ENCODE measurements around the gene CHCHD1. TPM values are rescaled to one million over a fixed set of nuclear protein-coding genes. Genes with fewer than 3 reads are reported as not detected.

Gene CHCHD1
- total and polyA plus RNA-seq, 2 experiments from 2014 or later, result 40.6 to 187 TPM

DNA sequence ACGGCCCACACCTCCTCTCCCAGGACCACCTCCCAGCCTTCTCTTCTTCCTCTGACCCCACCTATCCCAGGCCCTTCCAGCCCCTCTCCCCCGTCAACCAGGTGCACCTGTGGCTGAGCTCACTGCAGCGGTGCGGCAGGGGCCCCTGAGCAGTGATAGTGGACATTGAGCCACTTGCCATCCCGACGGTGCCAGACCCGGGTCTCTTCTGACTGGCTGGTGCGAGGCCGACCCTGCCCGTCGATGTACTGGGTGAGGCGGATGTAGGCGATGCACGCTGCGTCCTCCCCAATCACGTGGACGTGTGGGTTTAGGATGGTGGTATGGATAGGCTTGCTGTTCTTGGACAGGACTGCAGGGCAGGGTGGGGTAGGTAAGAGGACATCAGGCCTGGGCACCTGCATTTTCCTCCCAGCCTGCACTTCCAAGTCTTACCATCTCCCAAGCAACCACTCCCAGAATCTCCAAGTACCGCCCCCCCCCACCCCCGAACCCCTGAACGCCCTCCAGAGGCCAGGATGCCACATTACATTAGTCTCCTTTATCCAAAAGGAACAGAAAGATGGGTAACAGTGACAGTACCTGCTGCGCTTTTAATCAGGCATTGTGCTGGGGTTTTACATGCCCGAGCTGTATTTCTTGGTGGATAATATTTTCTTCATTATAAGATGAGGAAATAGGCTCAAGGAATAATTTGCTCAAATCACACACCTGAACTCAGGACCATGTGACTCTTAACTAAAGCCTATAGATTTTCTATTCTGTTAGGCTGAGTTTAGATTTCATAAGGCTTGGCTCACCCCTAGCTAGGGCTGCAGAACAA is 33.3 kb downstream of the CHCHD1 start:
- H3K27me3 Mint-ChIP-seq (ENCODE audit: insufficient read depth, low read depth, poor library complexity), result peaks cover 16% of the 10 kb centered on the region
- Histone ChIP-seq H4K20me1 (replicated peaks; ENCODE audit: insufficient read depth) (peaks cover 12% of the 10 kb centered on the region), H3F3A (replicated peaks; ENCODE audit: low read depth) (0 out of 2 replicates have a peak, but pooled peaks cover 13% of the 10 kb centered on the region), H3K4me2 (no peak overlapping the region), H3K9me2 (ENCODE audit: insufficient read depth) (no peaks in the 10 kb centered on the region), H3K4me3 (no peak overlapping the region), H2AFZ (no peak overlapping the region), H3K27me3 (ENCODE audit: insufficient read depth) (no peaks in the 10 kb centered on the region), H3K27ac (ENCODE audit: low read depth) (no peak overlapping the region), H3K79me2 (replicated peaks; ENCODE audit: insufficient read depth) (no peaks in the 10 kb centered on the region), H3K4me1 (ENCODE audit: insufficient read depth) (peaks cover 6% of the 10 kb centered on the region), H3K36me3 (ENCODE audit: insufficient read depth) (no peaks in the 10 kb centered on the region; the same call in 1 of the 2 replicates)
- TF ChIP-seq, protein P1, sequence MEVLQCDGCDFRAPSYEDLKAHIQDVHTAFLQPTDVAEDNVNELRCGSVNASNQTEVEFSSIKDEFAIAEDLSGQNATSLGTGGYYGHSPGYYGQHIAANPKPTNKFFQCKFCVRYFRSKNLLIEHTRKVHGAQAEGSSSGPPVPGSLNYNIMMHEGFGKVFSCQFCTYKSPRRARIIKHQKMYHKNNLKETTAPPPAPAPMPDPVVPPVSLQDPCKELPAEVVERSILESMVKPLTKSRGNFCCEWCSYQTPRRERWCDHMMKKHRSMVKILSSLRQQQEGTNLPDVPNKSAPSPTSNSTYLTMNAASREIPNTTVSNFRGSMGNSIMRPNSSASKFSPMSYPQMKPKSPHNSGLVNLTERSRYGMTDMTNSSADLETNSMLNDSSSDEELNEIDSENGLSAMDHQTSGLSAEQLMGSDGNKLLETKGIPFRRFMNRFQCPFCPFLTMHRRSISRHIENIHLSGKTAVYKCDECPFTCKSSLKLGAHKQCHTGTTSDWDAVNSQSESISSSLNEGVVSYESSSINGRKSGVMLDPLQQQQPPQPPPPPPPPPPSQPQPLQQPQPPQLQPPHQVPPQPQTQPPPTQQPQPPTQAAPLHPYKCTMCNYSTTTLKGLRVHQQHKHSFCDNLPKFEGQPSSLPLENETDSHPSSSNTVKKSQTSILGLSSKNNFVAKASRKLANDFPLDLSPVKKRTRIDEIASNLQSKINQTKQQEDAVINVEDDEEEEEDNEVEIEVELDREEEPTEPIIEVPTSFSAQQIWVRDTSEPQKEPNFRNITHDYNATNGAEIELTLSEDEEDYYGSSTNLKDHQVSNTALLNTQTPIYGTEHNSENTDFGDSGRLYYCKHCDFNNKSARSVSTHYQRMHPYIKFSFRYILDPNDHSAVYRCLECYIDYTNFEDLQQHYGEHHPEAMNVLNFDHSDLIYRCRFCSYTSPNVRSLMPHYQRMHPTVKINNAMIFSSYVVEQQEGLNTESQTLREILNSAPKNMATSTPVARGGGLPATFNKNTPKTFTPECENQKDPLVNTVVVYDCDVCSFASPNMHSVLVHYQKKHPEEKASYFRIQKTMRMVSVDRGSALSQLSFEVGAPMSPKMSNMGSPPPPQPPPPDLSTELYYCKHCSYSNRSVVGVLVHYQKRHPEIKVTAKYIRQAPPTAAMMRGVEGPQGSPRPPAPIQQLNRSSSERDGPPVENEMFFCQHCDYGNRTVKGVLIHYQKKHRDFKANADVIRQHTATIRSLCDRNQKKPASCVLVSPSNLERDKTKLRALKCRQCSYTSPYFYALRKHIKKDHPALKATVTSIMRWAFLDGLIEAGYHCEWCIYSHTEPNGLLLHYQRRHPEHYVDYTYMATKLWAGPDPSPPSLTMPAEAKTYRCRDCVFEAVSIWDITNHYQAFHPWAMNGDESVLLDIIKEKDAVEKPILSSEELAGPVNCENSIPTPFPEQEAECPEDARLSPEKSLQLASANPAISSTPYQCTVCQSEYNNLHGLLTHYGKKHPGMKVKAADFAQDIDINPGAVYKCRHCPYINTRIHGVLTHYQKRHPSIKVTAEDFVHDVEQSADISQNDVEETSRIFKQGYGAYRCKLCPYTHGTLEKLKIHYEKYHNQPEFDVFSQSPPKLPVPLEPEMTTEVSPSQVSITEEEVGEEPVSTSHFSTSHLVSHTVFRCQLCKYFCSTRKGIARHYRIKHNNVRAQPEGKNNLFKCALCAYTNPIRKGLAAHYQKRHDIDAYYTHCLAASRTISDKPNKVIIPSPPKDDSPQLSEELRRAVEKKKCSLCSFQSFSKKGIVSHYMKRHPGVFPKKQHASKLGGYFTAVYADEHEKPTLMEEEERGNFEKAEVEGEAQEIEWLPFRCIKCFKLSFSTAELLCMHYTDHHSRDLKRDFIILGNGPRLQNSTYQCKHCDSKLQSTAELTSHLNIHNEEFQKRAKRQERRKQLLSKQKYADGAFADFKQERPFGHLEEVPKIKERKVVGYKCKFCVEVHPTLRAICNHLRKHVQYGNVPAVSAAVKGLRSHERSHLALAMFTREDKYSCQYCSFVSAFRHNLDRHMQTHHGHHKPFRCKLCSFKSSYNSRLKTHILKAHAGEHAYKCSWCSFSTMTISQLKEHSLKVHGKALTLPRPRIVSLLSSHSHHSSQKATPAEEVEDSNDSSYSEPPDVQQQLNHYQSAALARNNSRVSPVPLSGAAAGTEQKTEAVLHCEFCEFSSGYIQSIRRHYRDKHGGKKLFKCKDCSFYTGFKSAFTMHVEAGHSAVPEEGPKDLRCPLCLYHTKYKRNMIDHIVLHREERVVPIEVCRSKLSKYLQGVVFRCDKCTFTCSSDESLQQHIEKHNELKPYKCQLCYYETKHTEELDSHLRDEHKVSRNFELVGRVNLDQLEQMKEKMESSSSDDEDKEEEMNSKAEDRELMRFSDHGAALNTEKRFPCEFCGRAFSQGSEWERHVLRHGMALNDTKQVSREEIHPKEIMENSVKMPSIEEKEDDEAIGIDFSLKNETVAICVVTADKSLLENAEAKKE (CRISPR knock-in tag; IDR thresholded peaks at IDR 0.05), result no peak
- no peak for TF ChIP-seq EZH2phosphoT487 (IDR thresholded peaks at IDR 0.05; ENCODE audit: unreplicated experiment)
- TF ChIP-seq, protein P2, sequence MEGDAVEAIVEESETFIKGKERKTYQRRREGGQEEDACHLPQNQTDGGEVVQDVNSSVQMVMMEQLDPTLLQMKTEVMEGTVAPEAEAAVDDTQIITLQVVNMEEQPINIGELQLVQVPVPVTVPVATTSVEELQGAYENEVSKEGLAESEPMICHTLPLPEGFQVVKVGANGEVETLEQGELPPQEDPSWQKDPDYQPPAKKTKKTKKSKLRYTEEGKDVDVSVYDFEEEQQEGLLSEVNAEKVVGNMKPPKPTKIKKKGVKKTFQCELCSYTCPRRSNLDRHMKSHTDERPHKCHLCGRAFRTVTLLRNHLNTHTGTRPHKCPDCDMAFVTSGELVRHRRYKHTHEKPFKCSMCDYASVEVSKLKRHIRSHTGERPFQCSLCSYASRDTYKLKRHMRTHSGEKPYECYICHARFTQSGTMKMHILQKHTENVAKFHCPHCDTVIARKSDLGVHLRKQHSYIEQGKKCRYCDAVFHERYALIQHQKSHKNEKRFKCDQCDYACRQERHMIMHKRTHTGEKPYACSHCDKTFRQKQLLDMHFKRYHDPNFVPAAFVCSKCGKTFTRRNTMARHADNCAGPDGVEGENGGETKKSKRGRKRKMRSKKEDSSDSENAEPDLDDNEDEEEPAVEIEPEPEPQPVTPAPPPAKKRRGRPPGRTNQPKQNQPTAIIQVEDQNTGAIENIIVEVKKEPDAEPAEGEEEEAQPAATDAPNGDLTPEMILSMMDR (conservative IDR thresholded peaks at IDR 0.05; ENCODE audit: low read depth in 2 of 2), result peak; percentile 58 to 60
- TF ChIP-seq EZH2 (IDR thresholded peaks at IDR 0.05; ENCODE audit: low read depth, unreplicated experiment), result no peak
- no peak for TF ChIP-seq CREB1 (CRISPR knock-in tag; IDR thresholded peaks at IDR 0.05; ENCODE audit: low read depth)
- TF ChIP-seq, protein P3, sequence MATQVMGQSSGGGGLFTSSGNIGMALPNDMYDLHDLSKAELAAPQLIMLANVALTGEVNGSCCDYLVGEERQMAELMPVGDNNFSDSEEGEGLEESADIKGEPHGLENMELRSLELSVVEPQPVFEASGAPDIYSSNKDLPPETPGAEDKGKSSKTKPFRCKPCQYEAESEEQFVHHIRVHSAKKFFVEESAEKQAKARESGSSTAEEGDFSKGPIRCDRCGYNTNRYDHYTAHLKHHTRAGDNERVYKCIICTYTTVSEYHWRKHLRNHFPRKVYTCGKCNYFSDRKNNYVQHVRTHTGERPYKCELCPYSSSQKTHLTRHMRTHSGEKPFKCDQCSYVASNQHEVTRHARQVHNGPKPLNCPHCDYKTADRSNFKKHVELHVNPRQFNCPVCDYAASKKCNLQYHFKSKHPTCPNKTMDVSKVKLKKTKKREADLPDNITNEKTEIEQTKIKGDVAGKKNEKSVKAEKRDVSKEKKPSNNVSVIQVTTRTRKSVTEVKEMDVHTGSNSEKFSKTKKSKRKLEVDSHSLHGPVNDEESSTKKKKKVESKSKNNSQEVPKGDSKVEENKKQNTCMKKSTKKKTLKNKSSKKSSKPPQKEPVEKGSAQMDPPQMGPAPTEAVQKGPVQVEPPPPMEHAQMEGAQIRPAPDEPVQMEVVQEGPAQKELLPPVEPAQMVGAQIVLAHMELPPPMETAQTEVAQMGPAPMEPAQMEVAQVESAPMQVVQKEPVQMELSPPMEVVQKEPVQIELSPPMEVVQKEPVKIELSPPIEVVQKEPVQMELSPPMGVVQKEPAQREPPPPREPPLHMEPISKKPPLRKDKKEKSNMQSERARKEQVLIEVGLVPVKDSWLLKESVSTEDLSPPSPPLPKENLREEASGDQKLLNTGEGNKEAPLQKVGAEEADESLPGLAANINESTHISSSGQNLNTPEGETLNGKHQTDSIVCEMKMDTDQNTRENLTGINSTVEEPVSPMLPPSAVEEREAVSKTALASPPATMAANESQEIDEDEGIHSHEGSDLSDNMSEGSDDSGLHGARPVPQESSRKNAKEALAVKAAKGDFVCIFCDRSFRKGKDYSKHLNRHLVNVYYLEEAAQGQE (IDR thresholded peaks at IDR 0.05; ENCODE audit: unreplicated experiment), result no peak
- no peak for TF ChIP-seq JUNB (IDR thresholded peaks at IDR 0.05; ENCODE audit: unreplicated experiment)
- no peak overlapping the region for H3K4me3 Mint-ChIP-seq
- ATAC-seq, result no peak
- no peak overlapping the region for H3K27ac Mint-ChIP-seq
- H3K36me3 Mint-ChIP-seq (ENCODE audit: low read depth), result peaks cover 21% of the 10 kb centered on the region
- peak; percentile 82 for DNase-seq (ENCODE audit: low spot score)
- peaks cover 19% of the 10 kb centered on the region for H3K4me1 Mint-ChIP-seq
- no peaks in the 10 kb centered on the region for H3K9me3 Mint-ChIP-seq
